MM.1S (cell line): ENCODE results near the gene KDELR3.

Source experiments
- DNase-seq: peaks from one replicate; pipeline ENCODE4 v3.0.0-alpha.2; 2015
- H2AFZ ChIP-seq: fragments of 300-600 bp; sonication (generic); 2 replicates; pipeline ENCODE4 v1.6.0; 2016; ENCODE audit warnings: antibody characterized with exemption, low read length
- H3F3A ChIP-seq: fragments of 300-600 bp; sonication (generic); 2 replicates; pipeline ENCODE4 v1.6.1; 2016; ENCODE audit warnings: mild to moderate bottlenecking, antibody characterized with exemption, low read length, moderate library complexity, mixed read lengths; ENCODE audit not compliant: insufficient read depth
- H3K27ac ChIP-seq: fragments of 300-600 bp; sonication (generic); 2 replicates; pipeline ENCODE4 v1.5.1; 2016; ENCODE audit warnings: mild to moderate bottlenecking, low read length
- H3K27me3 ChIP-seq: fragments of 300-600 bp; sonication (generic); replicated peaks from 2 replicates; pipeline ENCODE4 v1.6.0; 2016; ENCODE audit warnings: low read length; ENCODE audit not compliant: insufficient read depth
- H3K36me3 ChIP-seq: fragments of 300-600 bp; sonication (generic); replicated peaks from 2 replicates; pipeline ENCODE4 v1.6.1; 2016; ENCODE audit warnings: mild to moderate bottlenecking, low read length, mixed read lengths; ENCODE audit not compliant: insufficient read depth
- H3K4me1 ChIP-seq: fragments of 300-600 bp; sonication (generic); 2 replicates; pipeline ENCODE4 v1.6.1; 2016; ENCODE audit warnings: low read length, mixed read lengths
- H3K4me2 ChIP-seq: fragments of 300-600 bp; sonication (generic); 2 replicates; pipeline ENCODE4 v1.6.0; 2016; ENCODE audit warnings: low read depth, low read length
- H3K4me3 ChIP-seq: fragments of 300-600 bp; sonication (generic); 2 replicates; pipeline ENCODE4 v1.5.1; 2016; ENCODE audit warnings: low read length, mixed read lengths
- H3K79me2 ChIP-seq: fragments of 300-600 bp; sonication (generic); 2 replicates; pipeline ENCODE4 v1.6.1; 2016; ENCODE audit warnings: mixed run types, low read length, mixed read lengths
- H3K9ac ChIP-seq: fragments of 300-600 bp; sonication (generic); 2 replicates; pipeline ENCODE4 v1.6.1; 2016; ENCODE audit warnings: low read length, mixed read lengths
- H3K9me2 ChIP-seq: fragments of 300-600 bp; sonication (generic); replicated peaks from 2 replicates; pipeline ENCODE4 v1.6.1; 2016; ENCODE audit warnings: mild to moderate bottlenecking, low read length, mixed read lengths; ENCODE audit not compliant: insufficient read depth
- H3K9me3 ChIP-seq: fragments of 300-600 bp; sonication (generic); replicated peaks from 2 replicates; pipeline ENCODE4 v1.6.1; 2016; ENCODE audit warnings: mild to moderate bottlenecking, low read length, mixed read lengths; ENCODE audit not compliant: insufficient read depth
- H4K20me1 ChIP-seq: fragments of 300-600 bp; sonication (generic); 2 replicates; pipeline ENCODE4 v1.6.1; 2016; ENCODE audit warnings: mild to moderate bottlenecking, low read length, moderate library complexity, mixed read lengths; ENCODE audit not compliant: insufficient read depth
- EZH2 ChIP-seq: fragments of 300-600 bp; sonication (generic); optimal IDR thresholded peaks from 2 replicates; pipeline ENCODE3; 2017; ENCODE audit warnings: low read depth, mild to moderate bottlenecking, antibody characterized with exemption, low read length, mixed read lengths
- EZH2phosphoT487 ChIP-seq: fragments of 300-600 bp; sonication (generic); IDR thresholded peaks from 2 replicates; pipeline ENCODE4 v1.6.1; 2018; ENCODE audit warnings: antibody characterized with exemption, low read length
- TF ChIP-seq, protein P1 (sequence below): fragments of 300-600 bp; sonication (generic); IDR thresholded peaks from 2 replicates; pipeline ENCODE4 v1.5.1; 2016; ENCODE audit warnings: antibody characterized with exemption, low read length, mixed read lengths

Gene KDELR3

DNA sequence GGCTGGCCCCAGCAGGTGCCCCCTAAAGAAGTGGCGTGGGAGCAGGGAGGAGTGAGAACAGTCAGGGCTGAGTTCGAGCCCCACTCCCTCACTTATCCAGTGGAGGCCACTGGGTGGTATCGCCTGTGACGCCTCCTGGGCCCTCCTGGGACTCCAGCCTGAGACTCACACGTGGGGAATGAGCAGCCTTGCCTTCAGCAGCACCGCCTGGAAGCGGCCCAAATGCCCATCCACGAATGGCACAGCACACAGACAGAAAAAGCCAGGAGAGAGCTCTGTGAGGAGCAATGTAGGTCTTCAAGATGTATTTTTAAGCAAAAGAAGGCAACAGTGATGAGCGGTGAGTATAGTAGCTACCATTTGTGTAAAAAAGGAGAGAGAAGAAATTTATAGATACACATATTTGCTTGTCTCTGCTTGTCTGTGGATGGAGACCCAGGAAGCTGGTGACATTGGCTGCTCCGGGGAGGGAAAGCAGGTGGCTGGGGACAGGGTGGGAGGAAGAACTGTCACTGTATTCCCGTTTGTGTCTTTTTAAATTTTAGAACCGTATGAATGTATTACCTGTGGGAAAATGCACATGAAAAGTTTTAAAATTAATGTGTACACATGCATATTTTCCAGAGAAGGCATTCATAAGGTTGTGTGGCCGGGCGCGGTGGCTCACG, 26.1 kb upstream of the KDELR3 start:
- no peak for DNase-seq
- no peaks in the 10 kb centered on the region for H3K9me3 ChIP-seq
- H3K4me3 ChIP-seq = no peak overlapping the region
- TF ChIP-seq, protein P1, sequence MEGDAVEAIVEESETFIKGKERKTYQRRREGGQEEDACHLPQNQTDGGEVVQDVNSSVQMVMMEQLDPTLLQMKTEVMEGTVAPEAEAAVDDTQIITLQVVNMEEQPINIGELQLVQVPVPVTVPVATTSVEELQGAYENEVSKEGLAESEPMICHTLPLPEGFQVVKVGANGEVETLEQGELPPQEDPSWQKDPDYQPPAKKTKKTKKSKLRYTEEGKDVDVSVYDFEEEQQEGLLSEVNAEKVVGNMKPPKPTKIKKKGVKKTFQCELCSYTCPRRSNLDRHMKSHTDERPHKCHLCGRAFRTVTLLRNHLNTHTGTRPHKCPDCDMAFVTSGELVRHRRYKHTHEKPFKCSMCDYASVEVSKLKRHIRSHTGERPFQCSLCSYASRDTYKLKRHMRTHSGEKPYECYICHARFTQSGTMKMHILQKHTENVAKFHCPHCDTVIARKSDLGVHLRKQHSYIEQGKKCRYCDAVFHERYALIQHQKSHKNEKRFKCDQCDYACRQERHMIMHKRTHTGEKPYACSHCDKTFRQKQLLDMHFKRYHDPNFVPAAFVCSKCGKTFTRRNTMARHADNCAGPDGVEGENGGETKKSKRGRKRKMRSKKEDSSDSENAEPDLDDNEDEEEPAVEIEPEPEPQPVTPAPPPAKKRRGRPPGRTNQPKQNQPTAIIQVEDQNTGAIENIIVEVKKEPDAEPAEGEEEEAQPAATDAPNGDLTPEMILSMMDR = no peak
- TF ChIP-seq EZH2phosphoT487 (no peak), EZH2 (no peak)
- no peaks in the 10 kb centered on the region for H3K36me3 ChIP-seq
- no peaks in the 10 kb centered on the region for H4K20me1 ChIP-seq
- no peak overlapping the region for H3K27ac ChIP-seq
- H3K9me2 ChIP-seq = no peaks in the 10 kb centered on the region
- no peaks in the 10 kb centered on the region for H3K4me1 ChIP-seq
- no peak overlapping the region for H3K9ac ChIP-seq
- no peaks in the 10 kb centered on the region for H3K79me2 ChIP-seq
- peaks cover 46% of the 10 kb centered on the region for H3K27me3 ChIP-seq
- H2AFZ ChIP-seq = no peak overlapping the region
- H3K4me2 ChIP-seq = no peak overlapping the region
- H3F3A ChIP-seq = no peaks in the 10 kb centered on the region

DNA sequence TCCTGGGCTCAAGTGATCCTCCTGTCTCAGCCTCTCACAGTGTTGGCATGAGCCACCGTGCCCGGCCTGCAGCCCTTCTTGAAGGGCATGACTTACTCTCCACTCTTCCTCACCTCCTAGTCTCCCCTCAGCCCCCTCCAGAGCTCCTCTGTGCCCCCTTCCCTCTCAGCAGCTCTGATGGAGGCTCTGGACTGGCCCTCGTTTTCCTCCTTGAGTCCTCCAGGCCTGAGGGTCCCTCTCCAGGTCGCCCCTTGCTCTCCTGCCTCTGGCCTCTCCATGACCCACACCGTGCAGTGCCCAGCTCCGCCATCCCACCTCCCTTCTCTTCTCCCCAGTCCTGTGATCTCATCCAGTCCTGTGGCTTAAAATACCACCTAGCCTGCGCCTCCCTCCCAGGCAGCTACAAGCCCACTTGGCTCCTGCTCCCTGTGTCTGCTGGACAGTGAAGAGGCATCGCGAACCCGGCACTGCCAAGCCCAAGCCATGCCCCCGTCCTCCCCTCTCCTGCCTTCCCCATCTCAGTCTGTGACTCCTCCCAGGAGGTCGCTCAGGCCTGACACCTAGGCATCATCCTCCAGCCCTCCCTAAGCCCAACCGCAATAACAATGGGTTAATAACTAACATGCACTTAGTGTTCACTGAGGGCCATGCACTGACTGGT, 24.8 kb upstream of the KDELR3 start:
- Histone ChIP-seq H3K4me1 (no peaks in the 10 kb centered on the region), H3F3A (no peaks in the 10 kb centered on the region), H3K9me2 (no peaks in the 10 kb centered on the region), H3K27me3 (peaks cover 46% of the 10 kb centered on the region), H4K20me1 (no peaks in the 10 kb centered on the region), H2AFZ (no peak overlapping the region), H3K4me2 (no peak overlapping the region), H3K9ac (no peak overlapping the region), H3K27ac (no peak overlapping the region), H3K4me3 (no peak overlapping the region), H3K9me3 (no peaks in the 10 kb centered on the region), H3K36me3 (no peaks in the 10 kb centered on the region), H3K79me2 (no peaks in the 10 kb centered on the region)
- DNase-seq = no peak
- no peak for TF ChIP-seq EZH2
- no peak for TF ChIP-seq EZH2phosphoT487
- TF ChIP-seq, protein P1 = no peak

DNA sequence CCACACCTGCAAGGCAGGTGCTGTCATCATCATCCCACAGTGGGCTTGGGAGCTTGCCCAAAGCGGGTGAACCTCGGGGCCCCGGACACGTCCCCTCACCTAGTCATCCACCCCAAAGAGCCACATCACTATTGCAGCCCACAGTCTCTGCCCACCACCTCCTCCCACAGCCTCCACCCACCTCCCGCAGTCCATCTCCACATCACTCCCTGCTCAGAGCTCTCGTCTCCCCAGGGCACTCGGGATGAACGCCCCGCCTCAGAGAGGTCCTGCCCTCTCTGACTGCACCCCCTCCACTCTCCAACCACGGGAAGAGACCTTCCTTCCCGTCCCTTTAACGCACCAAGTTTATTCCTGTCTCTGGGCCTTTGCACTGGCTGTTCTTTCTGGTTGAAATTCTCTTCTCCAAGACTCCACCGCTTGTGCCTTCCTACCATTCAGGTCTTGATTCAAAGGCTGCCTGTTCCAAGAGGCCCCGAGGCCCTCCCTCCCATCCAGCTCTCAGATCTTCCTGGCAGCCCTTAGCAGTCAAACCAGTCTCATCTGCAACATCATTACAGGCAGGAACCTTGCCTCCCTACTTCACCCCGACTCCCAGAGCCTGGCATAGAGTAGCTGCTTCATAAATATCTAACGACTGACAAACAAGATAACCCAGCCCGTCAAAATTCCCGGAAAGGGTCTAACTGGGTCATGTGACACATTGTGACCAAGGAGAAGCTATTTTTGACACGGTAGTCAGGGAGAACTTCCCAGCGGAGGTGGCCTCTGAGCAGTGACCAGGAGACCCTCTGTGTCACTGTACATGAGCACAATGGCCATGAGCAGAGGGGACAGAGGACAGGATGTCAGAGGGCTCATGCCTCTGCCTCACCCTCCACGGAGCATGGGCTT, 24.0 kb upstream of the KDELR3 start:
- H2AFZ ChIP-seq = no peak overlapping the region

More for the DNA sequence above, 24.0 kb upstream of the KDELR3 start:
- Histone ChIP-seq H3K79me2 (no peaks in the 10 kb centered on the region), H3K36me3 (no peaks in the 10 kb centered on the region), H3K9me3 (no peaks in the 10 kb centered on the region), H3K4me1 (no peaks in the 10 kb centered on the region), H3K4me3 (no peak overlapping the region), H3K9me2 (no peaks in the 10 kb centered on the region), H3K27me3 (peaks cover 48% of the 10 kb centered on the region), H3K9ac (no peak overlapping the region), H3K4me2 (no peak overlapping the region), H4K20me1 (no peaks in the 10 kb centered on the region), H3F3A (no peaks in the 10 kb centered on the region), H3K27ac (no peak overlapping the region)
- no peak for DNase-seq
- TF ChIP-seq, protein P1 = no peak
- no peak for TF ChIP-seq EZH2phosphoT487
- no peak for TF ChIP-seq EZH2
